CD4-positive, alpha-beta T cell treated with Interleukin-6 for 4 hours (primary cell): ENCODE measurements around the gene ARMS2.

ENCODE experiments used
- DNase-seq: peaks from one replicate; pipeline ENCODE4 v3.0.0-alpha.2; 2020; ENCODE audit warnings: mixed read lengths

The ARMS2 gene

GRCh38 chr10:122495406-122496340 is 41.2 kb downstream of the ARMS2 start:
- peak; percentile 39 for DNase-seq

GRCh38 chr10:122497241-122497640 is 42.8 kb downstream of the ARMS2 start:
- no peak for DNase-seq

- DNase-seq: no peak
Observed at GRCh38 chr10:122498521-122498920, 44.1 kb downstream of the ARMS2 start.

- DNase-seq: no peak
Observed at GRCh38 chr10:122499012-122499411, 44.6 kb downstream of the ARMS2 start.

DNA sequence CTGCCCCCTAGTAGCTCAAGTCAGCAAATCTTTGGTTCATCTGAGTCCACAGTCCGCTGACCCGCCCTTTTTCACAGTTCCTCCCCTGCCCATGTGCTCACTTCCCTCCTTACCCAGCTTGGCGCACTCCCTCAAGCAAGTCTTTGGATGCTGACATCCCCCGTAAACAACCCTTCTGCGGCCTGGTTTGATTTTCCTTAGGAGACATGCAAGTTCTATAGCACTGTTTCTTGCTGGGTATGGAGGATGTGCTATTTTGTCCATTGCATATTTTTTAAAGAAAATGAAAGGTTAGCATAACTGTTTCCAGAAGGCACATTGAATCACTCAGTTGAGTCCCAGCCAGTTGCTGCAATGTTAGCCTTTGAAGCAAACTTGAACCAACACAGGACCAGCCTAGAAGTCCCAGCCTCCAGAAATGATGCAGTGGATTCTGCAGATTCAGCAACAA is 45.1 kb downstream of the ARMS2 start:
- DNase-seq: no peak

GRCh38 chr10:122500194-122500593 is 45.7 kb downstream of the ARMS2 start:
- DNase-seq: no peak

- DNase-seq: no peak
Observed at GRCh38 chr10:122500726-122501125, 46.3 kb downstream of the ARMS2 start.

DNA sequence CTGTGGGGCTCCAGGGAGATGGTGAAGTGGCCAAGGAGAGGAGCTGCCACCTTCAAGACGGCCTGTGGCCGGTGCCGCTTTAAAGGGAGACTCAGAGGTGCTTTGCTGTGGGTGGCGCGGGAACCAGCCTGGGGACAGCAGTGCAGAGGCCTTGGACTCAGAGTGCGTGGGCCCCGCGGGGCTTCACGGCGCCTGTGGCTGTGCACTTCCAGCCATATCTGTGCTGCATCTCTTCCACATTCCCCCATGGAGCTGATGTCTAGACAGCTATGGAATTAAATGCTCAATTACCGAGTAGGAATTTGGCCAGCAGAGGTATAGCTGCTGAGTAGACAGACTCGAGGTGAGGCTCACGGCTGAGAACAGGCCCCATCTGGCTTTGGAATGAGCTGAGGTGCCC is 48.6 kb downstream of the ARMS2 start:
- DNase-seq: no peak

GRCh38 chr10:122503886-122504609 is 49.6 kb downstream of the ARMS2 start:
- DNase-seq: no peak

DNA sequence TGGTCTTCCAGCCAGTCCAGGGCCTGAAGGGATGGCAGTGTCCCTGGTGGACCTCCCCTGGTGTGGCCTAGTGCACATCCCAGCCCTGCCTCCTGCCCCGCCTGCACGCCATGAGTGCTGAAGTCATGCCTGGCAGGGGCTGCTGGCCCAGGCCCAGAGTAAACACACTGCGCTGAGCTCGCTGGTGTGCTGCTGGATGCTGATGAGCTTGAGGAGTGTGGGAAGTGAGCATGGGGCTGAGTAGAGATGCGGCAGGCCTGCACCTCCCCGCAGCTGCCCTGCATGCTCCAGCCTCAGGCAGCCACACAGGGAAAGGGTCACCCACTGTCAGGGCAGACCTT is 50.1 kb downstream of the ARMS2 start:
- DNase-seq: no peak

GRCh38 chr10:122505011-122505410 is 50.6 kb downstream of the ARMS2 start:
- DNase-seq: no peak

DNA sequence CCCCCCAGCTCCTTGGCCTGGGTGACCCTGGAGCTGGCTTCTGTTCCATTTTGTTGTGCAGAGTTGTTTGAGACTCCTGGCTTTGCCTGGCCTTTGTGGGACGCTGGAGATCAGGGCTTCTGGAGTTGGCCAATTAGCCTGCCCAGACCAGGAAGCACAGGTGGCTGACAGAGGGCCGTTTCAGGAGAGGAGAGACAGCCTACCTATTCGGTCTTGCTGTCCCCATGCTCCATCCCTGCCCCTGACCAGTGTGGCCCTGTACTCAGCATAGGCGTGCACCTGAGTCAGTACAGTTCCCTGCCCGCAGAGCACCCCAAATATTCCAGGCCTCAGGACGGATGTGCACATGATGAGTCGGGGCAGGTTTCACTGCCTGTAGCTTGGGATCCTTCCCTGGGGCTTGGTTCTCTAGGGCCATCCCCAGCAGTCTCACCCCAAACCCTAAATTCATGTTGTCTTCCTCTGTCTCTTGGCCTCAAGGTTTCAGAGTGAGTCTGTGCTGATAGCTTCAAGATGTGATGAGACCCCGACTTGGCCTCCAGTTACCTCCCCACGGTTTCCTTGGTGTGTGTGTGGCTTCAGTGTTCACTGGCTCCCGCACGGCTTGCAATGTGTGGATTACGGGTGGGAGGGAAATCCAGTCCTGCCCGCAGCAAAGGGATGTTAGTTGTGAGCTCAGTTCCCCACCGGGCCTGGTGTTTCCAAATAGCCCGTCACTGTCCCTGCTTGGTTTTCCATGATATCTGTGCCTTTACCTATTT is 51.6 kb downstream of the ARMS2 start:
- DNase-seq: no peak
